Measurements from ENCODE around the gene PTPRN2.
"Not testable (repeated sequence)": the region's sequence is repeated elsewhere in the genome, so short reads cannot be mapped to it uniquely, and the experiment has no call there.

Gene PTPRN2

DNA sequence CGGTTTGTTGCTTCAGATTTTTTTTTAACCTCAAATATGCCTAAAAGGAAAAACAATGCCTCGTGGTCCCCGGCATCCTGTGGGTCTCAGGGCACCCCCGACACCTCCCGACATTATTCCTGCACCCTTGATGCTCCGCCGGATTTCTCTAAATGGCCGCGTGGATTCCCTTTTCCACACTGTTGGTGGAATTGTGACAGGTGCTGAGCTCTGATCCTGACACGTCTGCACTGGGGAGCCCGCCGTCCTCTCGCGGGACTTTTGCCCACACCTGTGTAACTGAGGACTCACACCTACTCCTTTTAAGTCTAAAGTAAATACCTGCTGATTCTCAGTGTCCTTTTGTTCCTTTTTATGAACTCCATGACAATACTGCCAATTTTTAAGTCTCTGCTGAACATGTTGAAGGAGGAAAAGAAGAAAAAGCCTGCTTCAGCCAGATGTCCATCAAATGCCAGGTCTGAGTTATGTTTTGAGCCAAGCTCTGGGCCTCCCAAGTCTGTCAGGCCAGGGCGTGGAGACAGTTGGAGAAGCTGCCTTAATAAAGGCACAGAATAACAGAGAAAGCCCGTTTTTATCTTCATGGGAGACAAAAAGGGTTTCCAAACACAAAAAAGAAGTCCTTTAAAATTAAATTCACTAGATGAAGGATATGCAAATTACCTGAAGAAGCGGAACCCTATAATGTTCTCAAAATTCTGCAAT is 682.6 kb downstream of the PTPRN2 start:
- CTCF ChIA-PET = no interaction called here
- peak overlapping the region; percentile 24 for H3K27ac Mint-ChIP-seq

DNA sequence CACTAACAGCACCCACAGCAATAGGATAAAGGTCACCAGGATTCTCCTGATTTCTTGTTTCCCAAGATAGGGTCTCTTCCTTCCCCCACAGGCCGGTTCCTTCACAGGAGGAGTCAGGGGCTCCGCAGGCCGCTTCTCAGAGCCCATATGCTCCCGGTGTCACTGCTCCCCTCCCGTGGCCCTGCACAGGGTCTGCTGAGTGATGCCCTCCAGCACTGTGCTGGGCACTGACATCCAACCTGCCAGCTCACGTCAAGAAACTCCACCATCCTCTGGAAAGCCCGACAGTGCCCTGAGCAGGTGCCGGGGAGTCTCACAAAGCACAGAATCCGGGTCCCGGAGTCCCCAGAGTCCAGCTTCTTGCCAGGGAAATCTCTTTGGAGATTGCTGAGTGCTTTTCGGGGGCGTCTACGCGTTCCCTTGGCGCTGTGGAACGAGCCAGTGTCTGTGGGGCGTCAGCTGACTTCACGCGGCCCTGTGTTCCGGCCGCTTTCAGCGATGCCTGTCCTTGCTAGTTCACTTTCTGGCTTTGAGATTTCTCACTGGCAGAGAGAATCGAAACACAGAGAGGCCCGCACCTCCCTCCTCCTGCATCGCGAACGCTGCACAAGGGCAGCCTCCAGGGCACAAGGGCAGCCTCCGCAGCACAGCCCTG is 683.3 kb downstream of the PTPRN2 start:
- Mint-ChIP-seq H3K4me1 (no peaks in the 10 kb centered on the region), H3K36me3 (no peaks in the 10 kb centered on the region), H3K4me3 (no peak overlapping the region), H3K27me3 (peaks cover 8% of the 10 kb centered on the region), H3K27ac (no peak overlapping the region), H3K9me3 (no peaks in the 10 kb centered on the region)
- no peak for DNase-seq
- CTCF ChIA-PET = no interaction called here

More for the DNA sequence above, 682.6 kb downstream of the PTPRN2 start:
- H3K4me3 Mint-ChIP-seq = no peak overlapping the region
- no peaks in the 10 kb centered on the region for H3K4me1 Mint-ChIP-seq
- H3K27me3 Mint-ChIP-seq = peaks cover 8% of the 10 kb centered on the region
- H3K9me3 Mint-ChIP-seq = no peaks in the 10 kb centered on the region
- H3K36me3 Mint-ChIP-seq = no peaks in the 10 kb centered on the region
- no peak for DNase-seq

DNA sequence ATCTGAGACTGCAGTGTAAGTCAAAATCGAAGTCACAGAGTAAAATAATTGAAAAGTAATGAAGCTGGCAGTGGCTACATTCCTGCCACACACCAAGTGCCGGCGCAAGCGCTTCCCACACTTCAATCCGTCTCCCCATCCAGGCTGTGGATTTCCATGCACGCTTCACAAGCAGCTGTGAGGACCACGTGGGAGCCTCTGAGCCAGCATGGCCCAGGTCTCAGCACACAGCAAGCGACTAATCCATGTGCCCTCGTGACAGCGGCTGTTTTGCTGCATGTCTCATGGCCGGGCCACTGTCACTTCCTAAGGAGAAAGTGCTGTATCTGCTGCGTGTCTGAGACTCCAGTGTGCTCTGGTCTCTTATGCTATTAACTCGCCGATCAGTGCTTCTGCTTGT is 683.9 kb downstream of the PTPRN2 start:
- H3K9me3 Mint-ChIP-seq = no peaks in the 10 kb centered on the region
- H3K36me3 Mint-ChIP-seq = no peaks in the 10 kb centered on the region
- CTCF ChIA-PET = no interaction called here
- no peak overlapping the region for H3K27ac Mint-ChIP-seq
- H3K4me3 Mint-ChIP-seq = no peak overlapping the region
- H3K27me3 Mint-ChIP-seq = peaks cover 8% of the 10 kb centered on the region
- no peak for DNase-seq
- H3K4me1 Mint-ChIP-seq = no peaks in the 10 kb centered on the region

DNA sequence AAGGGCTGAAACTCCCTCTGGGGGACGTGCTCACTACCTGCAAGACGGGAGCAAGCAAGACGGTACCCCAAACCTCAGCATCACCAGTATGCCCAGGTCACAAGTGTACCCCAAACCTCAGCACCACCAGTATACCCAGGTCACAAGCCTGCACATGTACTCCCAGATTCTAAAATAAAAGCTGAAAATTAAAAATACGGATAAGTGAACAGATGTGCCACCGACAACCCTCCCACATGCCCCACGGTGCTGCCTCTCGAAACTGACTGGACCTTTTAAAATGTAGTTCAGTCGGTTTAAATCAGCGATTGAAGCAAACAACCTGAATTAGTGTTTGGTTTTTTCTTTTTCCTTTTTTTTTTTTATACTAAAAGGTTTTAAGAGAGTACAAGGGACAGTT is 684.3 kb downstream of the PTPRN2 start:
- no peaks in the 10 kb centered on the region for H3K9me3 Mint-ChIP-seq

DNA sequence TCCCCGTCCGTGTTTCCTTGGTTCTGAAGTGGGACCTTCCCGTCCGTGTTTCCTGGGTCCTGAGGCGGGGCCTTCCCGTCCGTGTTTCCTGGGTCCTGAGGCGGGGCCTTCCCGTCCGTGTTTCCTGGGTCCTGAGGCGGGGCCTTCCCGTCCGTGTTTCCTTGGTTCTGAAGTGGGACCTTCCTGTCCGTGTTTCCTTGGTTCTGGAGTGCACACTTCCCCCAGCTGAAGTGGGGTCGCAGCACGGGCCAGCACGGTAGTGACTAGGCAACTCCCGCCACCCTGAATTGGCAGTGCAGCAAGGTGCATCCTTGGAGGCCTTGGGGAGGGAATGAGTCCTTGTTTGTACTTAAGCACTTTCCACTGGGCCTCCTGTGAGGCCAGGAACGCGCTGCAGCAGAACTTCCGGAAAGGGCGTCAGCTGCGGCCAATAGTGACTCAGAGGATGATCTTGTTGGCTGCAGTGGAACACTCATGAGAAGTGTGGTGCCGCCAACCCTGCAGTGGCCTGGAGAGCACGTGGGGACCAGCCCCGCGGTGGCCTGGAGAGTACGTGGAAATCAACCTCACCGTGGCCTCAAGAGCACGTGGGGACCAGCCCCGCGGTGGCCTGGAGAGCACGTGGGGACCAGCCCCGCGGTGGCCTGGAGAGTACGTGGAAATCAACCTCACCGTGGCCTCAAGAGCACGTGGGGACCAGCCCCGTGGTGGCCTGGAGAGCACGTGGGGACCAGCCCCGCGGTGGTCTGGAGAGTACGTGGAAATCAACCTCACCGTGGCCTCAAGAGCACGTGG is 685.6 kb downstream of the PTPRN2 start:
- not testable (repeated sequence) for H3K4me1 Mint-ChIP-seq, H3K9me3 Mint-ChIP-seq

More for the DNA sequence above, 684.3 kb downstream of the PTPRN2 start:
- Mint-ChIP-seq H3K4me1 (no peaks in the 10 kb centered on the region), H3K4me3 (no peak overlapping the region), H3K27me3 (peaks cover 8% of the 10 kb centered on the region), H3K36me3 (no peaks in the 10 kb centered on the region), H3K27ac (no peak overlapping the region)
- CTCF ChIA-PET = no interaction called here
- DNase-seq = no peak

DNA sequence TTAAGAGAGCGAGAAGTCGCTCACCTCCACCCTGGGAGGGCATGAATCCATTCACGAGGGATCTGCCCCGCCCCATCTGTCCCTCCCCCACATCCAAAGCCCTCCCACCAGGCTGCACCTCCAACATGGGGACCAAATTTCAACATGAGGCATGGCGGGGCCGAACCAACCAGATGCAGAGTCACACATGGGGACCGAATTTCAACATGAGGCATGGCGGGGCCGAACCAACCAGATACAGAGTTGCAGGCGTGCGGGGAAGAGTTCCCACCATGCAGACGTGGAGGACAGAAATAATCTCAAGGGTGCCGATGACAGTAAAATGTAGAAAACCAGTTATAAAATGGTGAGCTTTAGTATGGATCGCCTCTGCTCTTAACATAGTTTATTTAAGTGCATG is 686.5 kb downstream of the PTPRN2 start:
- Mint-ChIP-seq H3K36me3 (no peaks in the 10 kb centered on the region), H3K9me3 (no peaks in the 10 kb centered on the region), H3K4me3 (no peak overlapping the region), H3K27me3 (peaks cover 13% of the 10 kb centered on the region), H3K4me1 (no peaks in the 10 kb centered on the region), H3K27ac (no peak overlapping the region)
- DNase-seq = no peak
- CTCF ChIA-PET = no interaction called here

More for the DNA sequence above, 685.6 kb downstream of the PTPRN2 start:
- H3K27ac Mint-ChIP-seq, DNase-seq, H3K36me3 Mint-ChIP-seq, H3K4me3 Mint-ChIP-seq, CTCF ChIA-PET: not testable (repeated sequence)
- H3K27me3 Mint-ChIP-seq = peaks cover 11% of the 10 kb centered on the region

DNA sequence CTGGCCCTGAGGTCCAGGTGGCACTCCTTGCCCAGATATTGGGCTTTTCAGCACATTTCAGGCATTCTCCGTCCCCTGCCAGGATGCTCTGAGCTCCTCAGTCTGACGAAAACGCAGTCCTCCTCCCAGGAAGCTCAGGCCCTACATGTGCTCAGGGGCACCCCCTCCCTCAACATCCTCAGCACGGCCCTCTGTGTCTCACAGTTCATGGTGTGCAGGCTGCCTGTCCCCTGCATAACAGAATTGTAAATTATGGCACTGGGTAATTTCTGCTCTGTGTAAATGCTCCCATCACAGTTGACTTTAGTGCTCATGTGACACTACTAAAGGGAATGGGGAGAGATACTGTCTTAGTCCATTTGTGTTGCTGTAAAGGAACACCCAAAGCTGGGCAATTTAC is 687.1 kb downstream of the PTPRN2 start:
- CTCF ChIA-PET = no interaction called here
- H3K4me1 Mint-ChIP-seq = no peaks in the 10 kb centered on the region
- DNase-seq = no peak
- no peak overlapping the region for H3K4me3 Mint-ChIP-seq
- no peaks in the 10 kb centered on the region for H3K36me3 Mint-ChIP-seq
- H3K27me3 Mint-ChIP-seq = peaks cover 14% of the 10 kb centered on the region
- no peaks in the 10 kb centered on the region for H3K9me3 Mint-ChIP-seq
- H3K27ac Mint-ChIP-seq = no peak overlapping the region

DNA sequence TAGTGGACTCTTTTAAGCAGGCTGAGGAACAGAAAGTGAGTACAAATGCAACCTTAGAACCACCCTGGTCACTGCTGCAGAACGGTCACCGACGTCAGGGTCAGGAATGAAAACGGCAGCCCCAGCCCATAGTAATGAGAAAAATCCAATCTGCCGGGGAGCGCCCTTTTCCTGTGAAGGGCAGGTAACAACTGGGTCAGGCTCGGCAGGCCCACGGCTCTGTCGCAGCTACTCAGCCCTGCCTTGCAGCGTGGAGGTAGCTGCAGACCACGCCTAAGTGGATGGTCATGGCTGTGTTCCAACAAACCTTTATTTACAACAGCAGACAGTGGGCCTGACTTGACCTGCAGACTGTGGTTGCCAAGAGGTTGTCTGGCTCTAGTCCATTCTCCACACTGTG is 687.6 kb downstream of the PTPRN2 start:
- no peak overlapping the region for H3K27ac Mint-ChIP-seq
- H3K27me3 Mint-ChIP-seq = peaks cover 12% of the 10 kb centered on the region
- no peak overlapping the region for H3K4me3 Mint-ChIP-seq
- no peaks in the 10 kb centered on the region for H3K9me3 Mint-ChIP-seq
- CTCF ChIA-PET = no interaction called here
- no peaks in the 10 kb centered on the region for H3K36me3 Mint-ChIP-seq
- DNase-seq = no peak
- H3K4me1 Mint-ChIP-seq = no peaks in the 10 kb centered on the region

DNA sequence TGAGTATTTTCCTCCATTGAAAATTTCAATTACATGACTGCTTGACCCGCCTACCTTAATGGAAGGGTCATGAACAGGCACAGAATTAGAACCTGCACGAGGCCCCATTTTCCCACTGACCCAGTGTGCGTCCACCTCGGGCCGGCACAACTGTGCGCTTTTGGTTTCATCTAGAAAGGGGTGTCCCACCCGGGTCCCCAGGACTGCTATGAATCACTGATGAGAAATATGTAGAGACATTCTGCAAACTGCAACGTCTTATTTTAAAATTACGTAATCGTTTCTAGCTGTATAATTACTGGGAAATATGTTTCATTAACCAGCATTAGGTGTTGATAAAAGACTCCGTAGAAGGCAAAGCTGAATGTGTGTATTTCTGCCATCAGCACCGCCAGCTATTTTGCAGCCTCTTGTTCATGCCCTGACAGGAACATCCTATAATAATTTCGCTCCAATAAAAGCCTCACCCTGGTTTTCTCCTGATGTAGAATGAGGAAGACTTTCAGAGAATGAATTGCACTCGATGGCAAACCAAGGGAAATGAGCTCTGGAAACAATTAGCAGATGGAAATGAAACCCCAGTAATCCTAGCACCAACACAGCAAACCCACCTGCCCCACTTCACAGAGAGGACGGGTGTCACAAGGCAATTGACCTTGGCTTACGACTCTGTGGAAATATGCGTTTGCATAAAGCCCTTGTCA is 688.7 kb downstream of the PTPRN2 start:
- no peaks in the 10 kb centered on the region for H3K9me3 Mint-ChIP-seq
- no peaks in the 10 kb centered on the region for H3K4me1 Mint-ChIP-seq
- H3K36me3 Mint-ChIP-seq = no peaks in the 10 kb centered on the region

DNA sequence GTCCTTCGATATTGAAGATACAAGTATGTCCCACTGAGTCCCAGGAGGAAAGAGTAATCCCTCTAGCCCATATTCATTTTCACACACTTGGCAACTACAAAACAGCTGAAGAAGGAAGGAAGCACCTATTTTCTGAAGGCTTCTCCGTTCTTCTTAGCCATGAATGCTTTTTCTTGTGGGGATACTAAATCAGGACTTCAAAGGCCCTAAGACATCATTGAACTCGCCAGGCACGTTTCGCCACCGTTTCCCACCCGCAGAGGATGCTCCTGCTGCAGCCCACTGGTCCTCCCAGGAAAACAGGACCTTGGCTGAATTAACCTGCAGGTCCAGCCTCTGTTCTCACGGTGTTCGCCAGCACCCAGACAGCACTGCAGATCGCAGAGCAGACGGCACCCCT is 689.4 kb downstream of the PTPRN2 start:
- H3K4me3 Mint-ChIP-seq = no peak overlapping the region
- no peaks in the 10 kb centered on the region for H3K4me1 Mint-ChIP-seq
- H3K9me3 Mint-ChIP-seq = peaks cover 4% of the 10 kb centered on the region
- H3K27me3 Mint-ChIP-seq = peaks cover 9% of the 10 kb centered on the region
- no peaks in the 10 kb centered on the region for H3K36me3 Mint-ChIP-seq
- no peak overlapping the region for H3K27ac Mint-ChIP-seq
- DNase-seq = no peak
- CTCF ChIA-PET = no interaction called here

More for the DNA sequence above, 688.7 kb downstream of the PTPRN2 start:
- Mint-ChIP-seq H3K27ac (no peak overlapping the region), H3K4me3 (no peak overlapping the region), H3K27me3 (peaks cover 9% of the 10 kb centered on the region)
- CTCF ChIA-PET = no interaction called here
- DNase-seq = no peak

DNA sequence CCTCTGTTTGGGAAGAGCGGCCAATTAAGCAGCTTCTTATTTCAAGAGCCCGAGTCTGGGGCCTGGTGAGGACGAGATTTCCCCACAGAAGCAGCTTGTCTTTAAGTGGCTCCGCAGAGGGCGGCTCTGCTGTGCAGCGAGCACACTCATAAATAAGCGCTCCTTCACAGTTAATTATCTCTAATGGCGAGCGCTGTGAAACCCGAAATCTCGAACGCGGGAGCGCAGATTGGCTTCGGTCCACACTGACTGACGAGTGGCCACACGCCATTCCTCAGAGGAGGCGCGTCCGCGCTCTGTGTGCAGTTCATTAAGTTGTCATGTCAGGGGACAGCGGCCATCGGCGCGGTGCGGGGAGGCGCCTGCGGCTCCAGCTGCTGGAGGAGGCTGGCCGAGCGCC is 689.9 kb downstream of the PTPRN2 start:
- CTCF ChIA-PET = no interaction called here
- no peak for DNase-seq
- H3K27me3 Mint-ChIP-seq = peaks cover 14% of the 10 kb centered on the region
- no peak overlapping the region for H3K27ac Mint-ChIP-seq
- H3K9me3 Mint-ChIP-seq = peaks cover 4% of the 10 kb centered on the region
- no peaks in the 10 kb centered on the region for H3K4me1 Mint-ChIP-seq
- no peaks in the 10 kb centered on the region for H3K36me3 Mint-ChIP-seq
- H3K4me3 Mint-ChIP-seq = no peak overlapping the region

DNA sequence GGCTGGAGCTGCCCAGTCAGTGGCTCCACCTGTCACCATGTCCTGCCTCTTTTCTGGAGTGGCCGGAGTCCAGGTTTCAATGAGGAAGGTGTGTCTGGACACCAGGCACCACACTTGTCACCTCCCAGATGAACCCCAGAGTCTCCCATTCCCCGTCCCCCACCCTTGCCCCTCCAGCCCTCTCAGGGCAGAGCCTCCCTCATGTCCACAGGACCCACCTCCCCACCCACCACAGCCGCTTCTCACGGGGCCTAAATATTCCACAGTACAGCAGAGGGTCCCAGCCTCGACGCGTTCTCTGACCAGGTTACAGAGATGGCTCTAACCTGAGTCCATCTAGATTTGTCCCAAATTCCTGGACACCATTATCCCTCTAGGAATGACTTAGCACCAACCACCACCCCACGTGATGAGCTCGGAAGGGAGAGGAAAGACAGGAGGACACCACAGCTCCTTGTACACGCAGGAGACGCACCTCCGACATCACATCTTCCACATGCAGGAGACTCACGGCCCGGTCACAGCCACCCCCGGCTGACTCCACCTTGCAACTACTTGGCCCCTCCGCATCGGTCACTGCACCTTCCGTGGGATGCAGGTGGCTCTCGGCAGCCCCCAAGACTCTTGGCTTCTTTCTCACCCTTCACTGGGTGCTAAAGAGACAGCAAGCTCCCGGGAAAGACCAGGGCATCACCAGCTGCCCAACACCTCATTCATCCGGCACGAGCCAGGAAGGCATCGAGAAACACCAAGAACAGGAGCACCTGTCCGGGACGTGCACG is 690.7 kb downstream of the PTPRN2 start:
- H3K9me3 Mint-ChIP-seq = peaks cover 4% of the 10 kb centered on the region
- no peaks in the 10 kb centered on the region for H3K4me1 Mint-ChIP-seq
- no peaks in the 10 kb centered on the region for H3K36me3 Mint-ChIP-seq
- peaks cover 16% of the 10 kb centered on the region for H3K27me3 Mint-ChIP-seq
- H3K4me3 Mint-ChIP-seq = no peak overlapping the region
- DNase-seq = peak; percentile 9
- CTCF ChIA-PET = no interaction called here
- H3K27ac Mint-ChIP-seq = no peak overlapping the region

DNA sequence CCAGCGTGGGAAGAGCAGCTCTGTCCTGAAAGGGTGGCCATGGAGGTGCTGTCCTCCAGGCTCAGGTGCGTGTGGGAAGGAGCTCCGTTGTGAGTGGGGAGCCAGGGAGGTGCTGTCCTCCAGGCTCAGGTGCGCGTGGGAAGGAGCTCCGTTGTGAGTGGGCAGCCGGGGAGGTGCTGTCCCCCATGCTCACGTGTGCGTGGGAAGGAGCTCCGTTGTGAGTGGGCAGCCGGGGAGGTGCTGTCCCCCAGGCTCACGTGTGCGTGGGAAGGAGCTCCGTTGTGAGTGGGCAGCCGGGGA is 691.3 kb downstream of the PTPRN2 start:
- CTCF ChIA-PET, H3K36me3 Mint-ChIP-seq, H3K4me1 Mint-ChIP-seq, H3K27ac Mint-ChIP-seq, H3K4me3 Mint-ChIP-seq, H3K9me3 Mint-ChIP-seq, DNase-seq: not testable (repeated sequence)
- H3K27me3 Mint-ChIP-seq = peaks cover 16% of the 10 kb centered on the region

All from activated naive CD4-positive, alpha-beta T cell treated with anti-CD3 and anti-CD28 coated beads, Interleukin-2, amount 10 ng/mL, durations not matched to agents 7 days and 5 days (primary cell).